Erythroblast (primary cell): ENCODE data around the gene ATP13A2.

Experiments
- GATA1 ChIP-seq: IDR thresholded peaks from 2 replicates; pipeline ENCODE4 v1.6.1; 2011; ENCODE audit warnings: low read depth, mild to moderate bottlenecking, control low read depth, low read length, moderate library complexity
- POLR2A ChIP-seq: IDR thresholded peaks from 2 replicates; pipeline ENCODE4 v1.6.1; 2011; ENCODE audit warnings: mild to moderate bottlenecking, low read length

- TF ChIP-seq POLR2A, result no peak
- TF ChIP-seq GATA1, result no peak
Observed at GRCh38 chr1:17030206-17030605, 18.5 kb upstream of the ATP13A2 start.
